ENCODE data around the gene FHIT.
"Not testable (repeated sequence)": the region's sequence is repeated elsewhere in the genome, so short reads cannot be mapped to it uniquely, and the experiment has no call there.

FHIT gene

DNA sequence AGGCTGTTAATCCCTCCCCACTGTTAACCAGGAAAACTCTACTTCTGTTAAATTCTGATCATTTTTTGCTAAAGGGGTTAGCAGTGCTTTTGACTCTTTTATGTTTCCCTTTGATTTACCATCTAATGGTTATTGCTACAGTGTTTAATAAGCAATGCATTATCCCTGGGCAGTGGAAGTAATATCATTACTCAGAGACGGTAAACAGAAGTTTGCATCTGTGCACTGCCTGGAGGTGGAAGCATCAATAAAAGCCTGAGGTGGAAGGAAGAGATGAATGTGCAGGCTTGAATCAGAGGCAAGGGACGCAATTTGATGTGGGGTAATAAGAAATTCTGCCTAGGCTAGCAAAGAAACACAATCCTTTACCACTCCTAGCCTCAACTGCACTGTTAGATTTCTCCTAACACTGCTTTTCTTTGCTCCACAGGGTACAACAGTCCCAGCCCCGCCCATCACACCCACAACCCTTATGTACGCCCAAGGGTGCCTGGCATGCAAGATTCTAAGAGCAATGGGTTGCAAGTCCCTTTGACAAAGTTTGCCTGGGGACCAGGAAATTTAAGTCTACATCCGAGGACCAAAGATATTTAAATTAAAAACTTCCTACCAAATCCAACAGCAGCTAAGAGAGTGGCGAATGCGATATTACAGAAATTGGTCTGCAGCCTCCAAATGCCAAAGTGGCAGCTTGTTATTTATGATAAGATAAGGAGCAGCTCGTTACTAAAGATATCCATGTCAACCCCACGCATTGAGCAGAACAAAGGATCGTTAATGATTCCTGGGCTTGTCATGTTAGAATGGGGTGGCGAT is 261.4 kb downstream of the FHIT start:
- no peak for DNase-seq (ENCODE audit: low spot score)

DNA sequence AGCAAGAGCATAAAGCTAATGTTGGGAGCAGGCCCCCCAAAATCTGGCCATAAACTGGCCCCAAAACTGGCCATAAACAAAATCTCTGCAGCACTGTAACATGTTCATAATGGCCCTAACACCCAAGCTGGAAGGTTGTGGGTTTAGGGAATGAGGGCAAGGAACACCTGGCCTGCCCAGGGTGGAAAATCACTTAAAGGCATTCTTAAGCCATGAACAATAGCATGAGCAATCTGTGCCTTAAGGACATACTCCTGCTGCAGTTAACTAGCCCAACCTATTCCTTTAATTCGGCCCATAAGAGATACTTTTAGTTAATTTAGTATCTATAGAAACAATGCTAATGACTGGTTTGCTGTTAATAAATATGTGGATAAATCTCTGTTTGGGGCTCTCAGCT is 264.1 kb downstream of the FHIT start:
- not testable (repeated sequence) for DNase-seq (ENCODE audit: low spot score)

DNA sequence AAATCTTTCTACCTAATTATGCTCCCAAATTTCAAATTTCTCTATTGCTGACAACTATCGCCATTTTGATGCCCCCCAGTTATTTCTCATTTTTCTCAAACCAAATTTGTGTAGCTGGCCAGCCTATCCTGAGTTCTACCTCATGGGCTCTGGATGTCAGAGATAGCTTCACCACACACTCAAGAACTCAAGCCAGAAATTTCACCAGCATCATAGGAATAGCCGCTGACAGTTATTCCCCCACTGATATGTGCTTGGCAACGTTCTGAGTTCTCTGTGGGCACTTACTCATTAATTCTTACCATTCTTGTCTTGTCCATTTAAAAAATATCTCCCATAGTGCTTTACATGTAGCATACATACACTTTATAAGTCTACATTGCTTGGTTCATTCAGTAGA is 264.7 kb downstream of the FHIT start:
- no peak for DNase-seq (ENCODE audit: low spot score)

DNA sequence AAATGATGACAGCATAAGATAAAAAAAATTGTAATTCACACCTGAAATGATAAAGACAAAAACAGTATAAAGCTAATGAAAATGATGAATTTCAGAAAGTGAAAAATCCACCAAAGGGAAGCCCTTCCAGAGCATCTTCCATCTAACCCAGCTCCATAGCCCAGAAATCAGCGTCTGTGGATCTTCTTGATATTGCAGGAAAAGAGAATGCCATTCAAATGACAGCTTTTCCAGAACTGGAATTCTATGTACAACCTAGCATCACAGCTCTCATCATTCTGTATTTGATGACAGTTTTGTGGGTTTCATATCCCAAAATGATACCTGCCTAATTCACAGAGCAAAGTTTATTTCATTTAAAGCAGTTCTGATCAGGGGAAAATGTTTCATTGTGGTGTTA is 267.3 kb downstream of the FHIT start:
- DNase-seq (ENCODE audit: low spot score): no peak

DNA sequence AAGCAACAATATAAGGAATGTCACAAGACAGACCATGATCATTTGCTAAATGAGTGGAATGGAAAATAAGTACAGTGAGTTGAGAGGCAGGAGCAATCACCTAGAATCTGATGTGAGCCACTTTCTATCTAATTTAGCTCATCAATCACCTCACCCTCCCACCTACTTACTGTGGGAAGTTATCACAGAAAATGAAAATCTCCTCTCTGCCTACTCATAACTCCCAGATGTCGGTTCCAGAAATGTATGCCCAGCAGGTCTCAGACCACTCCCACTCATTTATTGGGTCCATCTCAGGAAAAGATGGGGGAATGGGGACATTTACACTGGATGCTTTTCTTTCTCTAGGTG is 270.9 kb downstream of the FHIT start:
- no peak for DNase-seq (ENCODE audit: low spot score)

DNA sequence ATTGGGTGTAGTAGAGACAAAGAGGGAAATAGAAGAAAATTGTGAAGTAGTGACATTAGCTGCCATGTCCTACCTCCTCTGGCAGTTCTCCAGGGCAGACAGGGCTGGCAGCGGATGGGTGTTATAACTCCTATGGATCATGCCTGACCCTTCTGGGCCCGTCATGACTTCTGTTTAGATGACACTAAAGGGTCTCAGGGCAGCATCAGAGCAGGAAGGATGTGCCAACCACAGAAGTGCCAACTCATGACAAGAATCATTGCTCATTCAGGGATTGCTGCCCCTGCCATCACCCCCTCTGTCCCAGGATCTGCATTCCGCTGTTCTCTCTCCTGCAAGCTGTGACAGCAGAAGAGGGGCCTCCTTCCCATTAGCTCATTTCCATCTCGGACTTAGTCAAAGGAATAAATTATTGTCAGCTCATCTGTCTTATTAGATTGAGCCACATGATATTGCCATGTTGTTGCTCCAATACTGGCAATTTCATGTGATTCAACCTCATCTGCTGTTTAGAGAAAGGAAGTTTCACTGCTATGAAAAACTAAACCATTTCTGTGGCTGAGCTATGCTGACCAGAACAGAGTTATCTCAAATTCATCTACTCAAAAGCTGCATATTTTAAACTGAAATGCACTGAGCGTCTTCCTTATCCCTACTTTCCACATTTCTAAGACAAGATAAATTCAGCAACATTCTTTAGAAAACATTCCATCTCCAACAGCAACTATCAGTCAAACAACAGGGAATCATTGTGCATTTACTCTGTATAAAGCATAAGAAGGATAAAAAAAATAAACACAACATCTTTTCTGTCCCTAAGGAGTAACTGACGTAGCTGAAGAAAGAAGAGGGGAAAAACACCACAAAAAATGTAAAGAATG is 271.6 kb downstream of the FHIT start:
- DNase-seq (ENCODE audit: low spot score): no peak

DNA sequence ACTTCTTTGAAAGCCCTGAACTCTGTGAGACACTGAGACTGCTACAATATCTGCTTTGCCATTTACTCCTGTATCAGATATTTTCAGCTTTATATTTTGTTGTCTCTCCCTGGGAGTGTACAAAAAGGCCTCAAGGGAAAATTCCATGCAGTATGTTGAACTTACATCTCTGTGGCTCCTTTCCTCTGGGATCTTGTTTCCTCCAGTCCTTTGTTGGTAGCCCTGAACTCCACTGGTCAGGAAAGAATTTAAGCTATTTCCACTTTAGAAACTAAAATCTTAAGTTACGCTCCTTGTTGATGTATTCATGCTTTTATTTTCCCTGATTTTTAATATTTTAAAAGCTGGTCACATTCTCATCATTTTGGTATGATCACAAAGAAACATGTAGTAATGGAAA is 277.9 kb downstream of the FHIT start:
- DNase-seq (ENCODE audit: low spot score): no peak

DNA sequence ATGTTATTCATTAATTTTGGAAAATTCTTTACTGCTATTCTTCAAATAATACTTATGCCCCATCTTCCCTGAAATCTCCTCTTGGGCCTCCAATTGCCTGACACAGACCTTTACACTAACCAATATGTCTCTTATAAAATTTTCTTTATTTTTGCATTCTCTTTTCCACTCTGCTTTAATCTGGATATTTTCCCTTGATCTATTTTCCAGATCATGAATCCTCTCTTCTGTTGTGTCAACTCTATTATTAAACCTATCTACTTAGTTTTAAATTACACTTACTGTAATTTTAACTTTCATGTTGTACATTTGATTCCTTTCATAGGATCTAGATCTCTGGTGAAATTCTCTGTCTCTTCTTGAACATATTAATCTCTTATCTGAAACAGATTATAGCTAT is 278.7 kb downstream of the FHIT start:
- DNase-seq (ENCODE audit: low spot score): no peak

DNA sequence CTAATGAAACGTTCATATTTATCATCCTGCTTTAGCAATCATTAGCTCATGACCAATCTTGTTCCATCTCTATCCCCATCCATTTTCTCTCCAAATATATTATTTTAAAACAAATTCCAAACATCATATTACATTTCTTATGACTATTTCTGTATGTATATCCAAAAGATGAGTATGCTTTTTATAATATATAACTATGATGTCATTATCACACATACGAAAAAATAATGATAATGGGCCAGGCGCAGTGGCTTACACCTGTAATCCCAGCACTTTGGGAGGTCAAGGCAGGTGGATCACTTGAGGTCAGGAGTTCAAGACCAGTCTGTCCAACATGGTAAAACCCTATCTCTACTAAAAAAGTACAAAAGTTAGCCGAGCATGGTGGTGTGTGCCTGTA is 280.4 kb downstream of the FHIT start:
- DNase-seq (ENCODE audit: low spot score): no peak

DNA sequence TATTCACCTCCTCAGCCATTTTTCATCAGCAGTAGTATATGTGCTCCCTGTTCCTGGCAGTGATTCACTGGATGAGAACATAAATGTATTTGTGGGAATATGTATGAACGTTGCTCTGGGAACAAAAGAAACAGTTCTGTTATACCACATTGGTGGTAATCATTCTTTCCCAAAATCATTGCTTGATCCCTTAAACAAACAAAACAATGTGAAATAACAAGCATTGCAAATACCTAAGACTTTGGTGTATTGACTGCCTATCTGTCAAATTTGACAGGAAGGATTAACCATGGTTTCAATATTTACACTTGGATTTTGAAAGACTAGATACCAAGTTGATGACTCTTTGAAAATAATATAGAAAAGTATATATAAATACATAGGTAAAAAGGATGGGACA is 284.1 kb downstream of the FHIT start:
- no peak for DNase-seq (ENCODE audit: low spot score)

DNA sequence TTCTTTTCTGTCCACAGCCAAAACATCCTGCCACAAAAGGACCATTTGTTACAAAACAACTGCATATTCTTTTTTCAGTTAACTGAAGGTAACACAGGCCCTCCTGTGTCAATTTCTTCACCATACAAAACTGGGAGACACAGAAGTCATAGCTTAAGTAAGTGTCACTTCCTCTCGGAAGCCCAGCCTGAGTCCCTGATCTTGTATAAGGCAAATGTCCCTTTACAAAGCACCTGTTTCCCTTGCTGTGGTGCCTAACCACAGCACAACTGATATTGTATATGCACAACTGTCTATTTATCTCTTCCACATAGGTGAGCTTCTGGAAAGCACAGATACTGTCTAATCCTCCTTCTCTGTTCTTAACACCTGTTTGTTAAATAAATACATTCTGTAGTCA is 293.7 kb downstream of the FHIT start:
- no peak for DNase-seq (ENCODE audit: low spot score)

DNA sequence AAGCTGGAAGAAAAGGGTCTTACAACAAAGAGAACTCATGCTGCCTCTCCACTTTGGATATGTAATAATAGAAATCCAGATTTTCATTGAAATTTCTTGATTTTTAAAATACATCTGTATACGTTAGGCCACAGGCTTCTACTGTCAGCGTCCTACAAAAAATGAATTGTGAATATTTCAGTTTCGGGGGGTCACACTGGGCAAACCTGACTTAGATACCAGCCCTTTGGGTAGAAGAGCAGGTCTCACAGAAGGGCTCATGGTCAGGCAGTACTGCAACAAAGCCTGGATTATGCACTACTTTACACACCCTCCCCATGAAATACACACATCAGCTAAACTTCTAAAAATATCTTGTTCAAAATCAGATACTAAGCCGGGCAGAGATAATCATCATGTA is 294.5 kb downstream of the FHIT start:
- no peak for DNase-seq (ENCODE audit: low spot score)

DNA sequence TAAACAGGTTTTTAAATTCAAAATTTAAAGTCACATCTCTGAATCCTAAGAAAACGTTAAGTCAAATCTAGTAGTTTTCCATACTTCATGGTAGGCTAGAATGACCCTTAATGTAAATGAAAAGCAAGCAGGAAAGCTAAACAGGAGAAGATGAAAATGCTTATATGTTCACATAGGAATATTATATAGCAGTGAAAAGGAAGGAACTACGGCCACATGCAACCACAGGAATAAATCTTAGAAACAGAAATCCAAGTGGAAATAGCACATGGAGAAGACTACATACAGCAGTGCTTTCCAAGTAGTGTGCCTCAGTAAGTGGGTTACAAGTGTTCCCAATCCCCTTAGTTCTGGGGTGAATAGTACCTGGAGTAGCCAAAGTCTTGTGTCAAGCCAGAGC is 296.2 kb downstream of the FHIT start:
- no peak for DNase-seq (ENCODE audit: low spot score)

DNA sequence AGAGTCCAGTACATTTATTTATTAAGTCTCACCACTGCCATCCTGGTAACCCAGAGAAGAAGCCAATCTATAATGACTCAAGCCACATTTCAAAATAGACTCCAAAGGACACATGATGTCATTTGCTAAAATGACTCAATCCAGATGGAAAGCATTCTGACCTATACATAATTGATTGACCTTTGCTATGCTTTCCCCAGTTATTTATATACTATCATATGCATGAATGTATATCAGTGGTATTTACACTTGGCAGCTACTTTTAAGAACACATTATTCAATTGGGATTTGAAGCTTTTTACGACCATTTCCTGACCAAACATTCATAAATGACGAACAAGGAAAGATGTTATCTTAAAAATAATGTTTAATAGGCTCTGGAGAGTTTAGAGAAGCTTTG is 297.2 kb downstream of the FHIT start:
- DNase-seq (ENCODE audit: low spot score): no peak

DNA sequence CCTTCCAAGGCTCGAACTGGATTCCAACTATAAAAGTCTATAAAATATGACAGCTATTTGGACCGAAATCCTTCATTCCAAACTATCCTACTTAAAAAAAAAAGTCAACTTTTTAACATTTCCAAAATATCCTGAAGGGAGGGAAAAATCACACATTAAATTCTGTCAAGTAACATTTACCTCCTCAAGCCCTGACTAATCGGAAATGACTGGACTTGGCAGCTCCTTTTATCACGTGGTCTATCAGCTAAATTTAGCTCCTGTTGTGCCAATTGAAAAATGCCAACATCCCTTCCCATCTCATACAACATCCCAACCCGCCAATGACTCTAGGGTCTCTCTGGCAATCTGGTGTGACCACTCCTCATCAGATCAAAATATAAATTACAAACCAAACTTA is 297.9 kb downstream of the FHIT start:
- no peak for DNase-seq (ENCODE audit: low spot score)

DNA sequence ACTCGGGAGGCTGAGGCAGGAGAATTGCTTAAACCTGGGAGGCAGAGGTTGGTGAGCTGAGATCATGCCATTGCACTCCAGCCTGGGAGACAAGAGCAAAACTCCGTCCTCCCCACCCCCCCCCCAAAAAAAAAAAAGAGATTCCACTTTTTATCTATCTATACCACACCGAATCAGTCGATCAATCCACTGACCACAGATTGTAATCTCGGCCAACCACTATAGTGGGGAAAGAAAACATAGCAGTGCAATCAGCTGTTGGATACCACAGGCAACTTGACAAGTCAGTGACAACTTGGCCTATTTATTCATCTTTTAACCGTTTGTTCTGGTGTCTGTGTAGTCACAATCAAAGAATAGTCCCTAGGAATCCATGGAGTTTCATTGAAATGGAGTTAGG is 299.2 kb downstream of the FHIT start:
- no peak for DNase-seq (ENCODE audit: low spot score)

DNA sequence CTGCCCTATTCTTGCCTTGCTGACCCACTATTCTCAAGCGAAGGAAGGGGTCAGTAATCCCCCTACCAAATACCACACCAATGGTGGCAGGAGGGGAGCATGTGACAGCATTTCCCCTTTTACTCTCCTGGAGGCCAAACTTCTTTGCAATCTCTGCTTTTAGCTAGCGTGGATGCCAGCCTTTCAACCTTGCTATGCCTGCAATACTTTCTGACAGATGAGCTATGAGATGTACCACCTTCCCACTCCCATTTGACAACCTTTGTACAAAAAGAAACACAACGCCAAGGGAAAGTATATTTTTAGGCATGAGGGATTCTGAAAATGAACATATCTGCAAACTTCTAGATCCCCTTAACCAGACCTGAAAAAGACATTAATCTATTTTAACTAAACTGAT is 302.1 kb downstream of the FHIT start:
- DNase-seq (ENCODE audit: low spot score): no peak

DNA sequence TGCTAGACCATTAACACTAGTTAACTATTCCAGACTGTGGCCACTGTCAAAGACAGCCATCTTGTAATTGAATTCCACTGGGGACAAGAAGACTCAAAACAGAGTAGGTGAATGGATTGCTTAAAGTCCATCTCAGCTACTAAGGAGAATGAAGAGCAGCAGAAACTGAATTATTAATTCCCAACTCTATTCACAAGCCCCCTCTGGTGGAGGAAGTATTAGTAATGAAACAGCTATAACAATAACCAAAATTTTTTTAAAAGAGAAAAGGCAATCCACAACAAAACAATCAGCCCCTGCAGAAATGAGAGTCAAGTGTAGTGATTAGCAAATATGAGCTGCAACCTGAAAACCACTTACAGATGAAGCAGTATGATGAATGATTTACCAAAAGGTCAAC is 302.8 kb downstream of the FHIT start:
- no peak for DNase-seq (ENCODE audit: low spot score)

DNA sequence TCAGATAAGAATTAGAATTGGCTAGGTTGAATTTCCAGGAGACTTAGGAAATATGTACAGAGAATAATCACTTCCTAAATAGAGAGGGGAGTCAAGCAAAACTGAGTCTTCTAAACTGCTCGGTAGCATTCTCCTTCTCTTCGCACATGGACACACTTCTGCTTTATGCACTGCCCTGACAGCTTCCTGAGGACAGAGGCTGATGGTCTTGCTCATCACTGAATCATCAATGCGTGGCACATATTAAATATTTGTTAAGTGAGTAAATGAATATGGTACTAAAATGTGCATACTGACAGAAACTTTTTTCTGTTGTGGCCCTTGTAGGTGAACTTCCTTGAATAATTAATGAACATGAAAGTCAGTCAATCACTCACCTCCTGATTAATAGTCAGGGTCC is 315.5 kb downstream of the FHIT start:
- no peak for DNase-seq (ENCODE audit: low spot score)

DNA sequence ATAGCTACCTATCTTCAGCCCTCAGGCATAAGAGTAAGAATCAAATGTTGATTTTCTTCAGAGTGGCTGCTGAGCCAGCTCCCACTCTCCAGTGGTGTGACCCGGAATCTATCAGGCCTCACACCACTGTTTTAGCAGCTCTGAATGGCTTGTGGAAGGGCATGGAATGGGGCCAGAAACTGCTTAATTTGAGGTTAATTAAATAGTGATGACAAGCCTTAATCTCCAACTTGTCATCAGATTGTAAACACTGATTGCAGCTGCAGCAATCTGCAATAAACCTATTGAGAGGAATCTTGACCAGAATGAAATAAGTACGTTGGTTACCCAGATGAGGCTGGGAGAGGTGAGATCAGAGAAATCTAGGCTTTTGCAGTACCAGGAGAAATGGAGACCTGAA is 317.4 kb downstream of the FHIT start:
- DNase-seq (ENCODE audit: low spot score): no peak

DNA sequence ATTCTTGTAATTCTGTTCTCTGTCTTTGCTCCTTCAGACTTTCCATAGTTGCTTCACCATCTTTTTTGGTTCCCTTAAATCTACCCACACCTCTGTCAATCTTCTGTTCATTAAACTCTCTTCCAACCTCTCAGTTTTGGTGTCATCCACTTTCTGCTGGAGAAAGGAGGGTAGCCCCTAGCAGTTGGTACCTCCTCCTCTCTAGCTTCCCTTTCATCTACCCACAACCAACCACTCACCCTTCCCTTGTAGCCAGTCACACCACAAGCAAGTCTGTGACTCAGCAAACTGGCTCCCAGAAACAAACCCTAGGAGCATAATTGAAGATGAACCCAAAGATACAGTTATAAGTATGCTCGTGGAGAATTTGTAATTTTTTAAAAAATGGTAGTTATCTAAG is 318.6 kb downstream of the FHIT start:
- no peak for DNase-seq (ENCODE audit: low spot score)

DNA sequence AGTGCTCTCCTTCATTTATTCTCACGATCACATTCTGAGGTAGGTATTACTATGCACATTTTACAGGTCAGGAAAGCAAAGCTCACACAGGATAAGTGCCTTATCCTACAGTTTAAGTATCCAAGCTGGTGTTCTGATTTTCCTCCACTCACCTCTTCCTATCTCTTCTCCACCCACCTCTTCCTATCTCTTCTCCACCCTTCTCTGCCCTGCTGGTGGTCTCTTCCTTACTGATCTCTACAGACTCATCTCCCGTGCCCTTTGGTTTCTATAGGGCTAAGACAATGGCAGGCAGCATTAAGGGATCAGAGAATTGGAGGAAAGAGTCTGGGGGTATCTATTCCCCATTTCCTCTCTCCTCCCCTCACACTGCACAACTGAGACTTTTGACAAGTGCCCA is 319.1 kb downstream of the FHIT start:
- DNase-seq (ENCODE audit: low spot score): no peak

DNA sequence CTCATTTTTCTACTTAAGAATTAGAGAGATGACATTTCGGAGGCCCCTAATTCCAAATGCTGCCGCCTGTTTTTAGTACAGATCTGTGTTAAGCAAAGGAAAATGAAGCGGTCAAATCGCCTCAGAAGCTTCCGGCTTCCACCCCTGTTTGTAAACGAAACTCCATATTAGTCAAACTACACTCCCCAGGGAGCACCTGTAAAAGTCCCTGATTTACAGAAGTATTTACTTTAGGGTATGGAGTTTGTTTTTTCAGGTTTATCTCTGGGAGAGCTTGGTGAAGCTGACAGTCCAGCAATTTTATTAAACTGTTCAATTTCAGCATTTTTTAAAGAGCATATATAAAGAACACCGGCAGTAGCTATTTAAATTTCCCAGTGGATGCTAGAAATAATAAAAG is 319.8 kb downstream of the FHIT start:
- no peak for DNase-seq (ENCODE audit: low spot score)

DNA sequence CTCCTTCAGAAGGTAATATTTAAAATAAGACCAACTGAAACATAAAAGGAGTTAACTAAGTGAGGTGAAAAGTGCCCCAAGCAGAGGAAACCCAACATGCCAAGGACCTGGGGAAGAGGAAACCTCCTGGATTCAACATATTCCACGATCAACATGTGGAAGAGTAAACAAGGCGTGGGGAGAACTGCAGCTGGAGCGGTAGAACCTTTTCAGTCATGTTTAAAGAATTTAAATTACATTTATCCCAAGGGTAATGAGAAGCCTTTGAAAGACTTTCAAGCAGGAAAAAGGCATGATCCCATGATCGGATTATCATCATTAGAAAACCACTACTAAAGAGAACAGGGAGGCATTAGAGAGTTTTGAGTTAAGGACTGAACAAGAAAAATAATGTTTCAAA is 330.7 kb downstream of the FHIT start:
- no peak for DNase-seq (ENCODE audit: low spot score)

Measured in AG08396 (cell line).